HG02623 (cell line): Measurements from ENCODE around the gene FBXL17.

Experiments used
- ATAC-seq: cut with Tn5 transposase; IDR thresholded peaks from one replicate; pipeline ENCODE4 v1.9.1; 2021; ENCODE audit warnings: moderate library complexity; ENCODE audit not compliant: unreplicated experiment

The FBXL17 gene

GRCh38 chr5:107874795-107875194 lies 507.1 kb downstream of the FBXL17 start:
- ATAC-seq, result no peak

GRCh38 chr5:107873877-107874276 lies 508.0 kb downstream of the FBXL17 start:
- ATAC-seq, result no peak

GRCh38 chr5:107871023-107871422 lies 510.9 kb downstream of the FBXL17 start:
- no peak for ATAC-seq

GRCh38 chr5:107869438-107870115 lies 512.3 kb downstream of the FBXL17 start:
- no peak for ATAC-seq

- ATAC-seq, result no peak
Measured at GRCh38 chr5:107868650-107869409, 513.1 kb downstream of the FBXL17 start.

GRCh38 chr5:107867266-107867665 lies 514.6 kb downstream of the FBXL17 start:
- no peak for ATAC-seq

GRCh38 chr5:107864793-107865192 lies 517.1 kb downstream of the FBXL17 start:
- no peak for ATAC-seq

- ATAC-seq, result no peak
Measured at GRCh38 chr5:107863125-107863524, 518.8 kb downstream of the FBXL17 start.

- ATAC-seq, result no peak
Measured at GRCh38 chr5:107861565-107861964, 520.3 kb downstream of the FBXL17 start.

GRCh38 chr5:107860044-107860443 lies 521.9 kb downstream of the FBXL17 start:
- no peak for ATAC-seq

- no peak for ATAC-seq
Measured at GRCh38 chr5:107858788-107859187, 523.1 kb downstream of the FBXL17 start.

- ATAC-seq, result no peak
Measured at GRCh38 chr5:107858324-107858723, 523.6 kb downstream of the FBXL17 start.

- ATAC-seq, result no peak
Measured at GRCh38 chr5:107857785-107858184, 524.1 kb downstream of the FBXL17 start.

- ATAC-seq, result no peak
Measured at GRCh38 chr5:107855171-107855570, 526.7 kb downstream of the FBXL17 start.

GRCh38 chr5:107853696-107854095 lies 528.2 kb downstream of the FBXL17 start:
- no peak for ATAC-seq

- no peak for ATAC-seq
Measured at GRCh38 chr5:107853031-107853430, 528.9 kb downstream of the FBXL17 start.

- no peak for ATAC-seq
Measured at GRCh38 chr5:107849118-107849517, 532.8 kb downstream of the FBXL17 start.

GRCh38 chr5:107840592-107840991 lies 541.3 kb downstream of the FBXL17 start:
- ATAC-seq, result no peak

GRCh38 chr5:107840161-107840560 lies 541.7 kb downstream of the FBXL17 start:
- ATAC-seq, result no peak

GRCh38 chr5:107835096-107835495 lies 546.8 kb downstream of the FBXL17 start:
- ATAC-seq, result no peak

- no peak for ATAC-seq
Measured at GRCh38 chr5:107832746-107833145, 549.2 kb downstream of the FBXL17 start.

GRCh38 chr5:107831612-107832395 lies 550.1 kb downstream of the FBXL17 start:
- no peak for ATAC-seq
